M059J (cell line): Measurements from ENCODE around the gene NFAM1. TPM values are rescaled to one million over a fixed set of nuclear protein-coding genes. Genes with fewer than 3 reads are reported as not detected.

Experiments used
- DNase-seq: peaks from one replicate; pipeline ENCODE4 v3.0.0-alpha.2; 2012; ENCODE audit warnings: low read depth
- total RNA-seq: library from RNA; depleted of rRNA; stranded (reverse); fragments of >200 nt; shearing (Covaris generic); gene quantifications from 2 replicates; pipeline ENCODE4 v1.2.3, GENCODE V29; 2014

NFAM1 gene
- total RNA-seq, 1 experiment from 2014 or later, result not detected

- no peak for DNase-seq
Observed at GRCh38 chr22:42360348-42360747, 71.9 kb downstream of the NFAM1 start.

- DNase-seq, result no peak
Observed at GRCh38 chr22:42358643-42359558, 73.3 kb downstream of the NFAM1 start.

GRCh38 chr22:42357634-42358296, 74.4 kb downstream of the NFAM1 start:
- DNase-seq, result peak; percentile 38

GRCh38 chr22:42357221-42357620, 75.0 kb downstream of the NFAM1 start:
- DNase-seq, result no peak

GRCh38 chr22:42356533-42356932, 75.7 kb downstream of the NFAM1 start:
- DNase-seq, result no peak

- DNase-seq, result no peak
Observed at GRCh38 chr22:42353883-42354727, 78.1 kb downstream of the NFAM1 start.

- no peak for DNase-seq
Observed at GRCh38 chr22:42350373-42350772, 81.8 kb downstream of the NFAM1 start.

GRCh38 chr22:42347281-42347824, 84.8 kb downstream of the NFAM1 start:
- DNase-seq, result no peak

GRCh38 chr22:42346722-42347121, 85.5 kb downstream of the NFAM1 start:
- no peak for DNase-seq

- no peak for DNase-seq
Observed at GRCh38 chr22:42345458-42345857, 86.7 kb downstream of the NFAM1 start.

GRCh38 chr22:42344361-42344905, 87.8 kb downstream of the NFAM1 start:
- DNase-seq, result peak; percentile 40

- DNase-seq, result no peak
Observed at GRCh38 chr22:42343531-42344081, 88.6 kb downstream of the NFAM1 start.

- DNase-seq, result no peak
Observed at GRCh38 chr22:42343121-42343454, 89.1 kb downstream of the NFAM1 start.

GRCh38 chr22:42342426-42343120, 89.6 kb downstream of the NFAM1 start:
- DNase-seq, result no peak

GRCh38 chr22:42341779-42342178, 90.4 kb downstream of the NFAM1 start:
- DNase-seq, result no peak

- no peak for DNase-seq
Observed at GRCh38 chr22:42340829-42341383, 91.3 kb downstream of the NFAM1 start.

- DNase-seq, result no peak
Observed at GRCh38 chr22:42340150-42340549, 92.1 kb downstream of the NFAM1 start.

- no peak for DNase-seq
Observed at GRCh38 chr22:42338479-42338878, 93.7 kb downstream of the NFAM1 start.

GRCh38 chr22:42337356-42337755, 94.8 kb downstream of the NFAM1 start:
- no peak for DNase-seq

- no peak for DNase-seq
Observed at GRCh38 chr22:42336527-42337227, 95.5 kb downstream of the NFAM1 start.
